ENCODE results near the gene GPR75.

GPR75 gene

GRCh38 chr2:53859206-53860181 is at the start of gene GPR75:
Gene GPR75 (minus strand): TSS chr2:53859967. CDS start chr2:53854756, 5,211 bp downstream.
- Histone ChIP-seq H3K27me3 (ENCODE audit: control insufficient read depth in 1 of 2, insufficient read depth in 2 of 2, low read length in 2 of 2) (no peaks in the 10 kb centered on the region), H3K4me3 (ENCODE audit: low read depth in 1 of 2, low read length in 2 of 2) (peak within 1 kb of the TSS; percentile 40 to 51), H3K36me3 (ENCODE audit: control insufficient read depth in 1 of 2, insufficient read depth in 2 of 2, low read length in 2 of 2) (peaks cover 5% of the 10 kb centered on the region in 2 donors), H3K27ac (ENCODE audit: low read depth, low read length) (no peak within 1 kb of the TSS), H3K9ac (ENCODE audit: low read depth in 1 of 2, low read length in 2 of 2) (no peak within 1 kb of the TSS), H3K4me1 (ENCODE audit: control insufficient read depth in 1 of 2, insufficient read depth in 2 of 2, low read length in 2 of 2) (no peaks in the 10 kb centered on the region), H3K9me3 (ENCODE audit: control insufficient read depth in 1 of 2, low read length in 2 of 2) (no peaks in the 10 kb centered on the region)

GRCh38 chr2:53907582-53907981 is 47.8 kb upstream of the GPR75 start:
- Histone ChIP-seq H3K9me3 (ENCODE audit: control insufficient read depth in 1 of 2, low read length in 2 of 2) (no peaks in the 10 kb centered on the region), H3K4me3 (ENCODE audit: low read depth in 1 of 2, low read length in 2 of 2) (no peak overlapping the region), H3K4me1 (ENCODE audit: control insufficient read depth in 1 of 2, insufficient read depth in 2 of 2, low read length in 2 of 2) (no peaks in the 10 kb centered on the region), H3K36me3 (ENCODE audit: control insufficient read depth in 1 of 2, insufficient read depth in 2 of 2, low read length in 2 of 2) (peaks cover 34 to 58% of the 10 kb centered on the region in 2 donors), H3K9ac (ENCODE audit: low read depth in 1 of 2, low read length in 2 of 2) (no peak overlapping the region), H3K27ac (ENCODE audit: low read depth, low read length) (no peak overlapping the region), H3K27me3 (ENCODE audit: control insufficient read depth in 1 of 2, insufficient read depth in 2 of 2, low read length in 2 of 2) (no peaks in the 10 kb centered on the region)

GRCh38 chr2:53905396-53905795 is 45.6 kb upstream of the GPR75 start:
- Histone ChIP-seq H3K4me3 (ENCODE audit: low read depth in 1 of 2, low read length in 2 of 2) (no peak overlapping the region), H3K27ac (ENCODE audit: low read depth, low read length) (no peak overlapping the region), H3K36me3 (ENCODE audit: control insufficient read depth in 1 of 2, insufficient read depth in 2 of 2, low read length in 2 of 2) (peaks cover 44 to 79% of the 10 kb centered on the region in 2 donors), H3K9ac (ENCODE audit: low read depth in 1 of 2, low read length in 2 of 2) (no peak overlapping the region), H3K4me1 (ENCODE audit: control insufficient read depth in 1 of 2, insufficient read depth in 2 of 2, low read length in 2 of 2) (no peaks in the 10 kb centered on the region), H3K27me3 (ENCODE audit: control insufficient read depth in 1 of 2, insufficient read depth in 2 of 2, low read length in 2 of 2) (no peaks in the 10 kb centered on the region), H3K9me3 (ENCODE audit: control insufficient read depth in 1 of 2, low read length in 2 of 2) (no peaks in the 10 kb centered on the region)

GRCh38 chr2:53903011-53903410 is 43.2 kb upstream of the GPR75 start:
- H3K27ac ChIP-seq (ENCODE audit: low read depth, low read length): no peak overlapping the region
- no peak overlapping the region for H3K9ac ChIP-seq (ENCODE audit: low read depth in 1 of 2, low read length in 2 of 2)
- no peaks in the 10 kb centered on the region for H3K4me1 ChIP-seq (ENCODE audit: control insufficient read depth in 1 of 2, insufficient read depth in 2 of 2, low read length in 2 of 2)
- H3K27me3 ChIP-seq (ENCODE audit: control insufficient read depth in 1 of 2, insufficient read depth in 2 of 2, low read length in 2 of 2): no peaks in the 10 kb centered on the region
- peaks cover 48 to 91% of the 10 kb centered on the region in 2 donors for H3K36me3 ChIP-seq (ENCODE audit: control insufficient read depth in 1 of 2, insufficient read depth in 2 of 2, low read length in 2 of 2)
- no peak overlapping the region for H3K4me3 ChIP-seq (ENCODE audit: low read depth in 1 of 2, low read length in 2 of 2)
- no peaks in the 10 kb centered on the region for H3K9me3 ChIP-seq (ENCODE audit: control insufficient read depth in 1 of 2, low read length in 2 of 2)

- Histone ChIP-seq H3K27me3 (ENCODE audit: control insufficient read depth in 1 of 2, insufficient read depth in 2 of 2, low read length in 2 of 2) (no peaks in the 10 kb centered on the region), H3K27ac (ENCODE audit: low read depth, low read length) (no peak overlapping the region), H3K9me3 (ENCODE audit: control insufficient read depth in 1 of 2, low read length in 2 of 2) (no peaks in the 10 kb centered on the region), H3K4me1 (ENCODE audit: control insufficient read depth in 1 of 2, insufficient read depth in 2 of 2, low read length in 2 of 2) (no peaks in the 10 kb centered on the region), H3K4me3 (ENCODE audit: low read depth in 1 of 2, low read length in 2 of 2) (no peak overlapping the region), H3K9ac (ENCODE audit: low read depth in 1 of 2, low read length in 2 of 2) (no peak overlapping the region), H3K36me3 (ENCODE audit: control insufficient read depth in 1 of 2, insufficient read depth in 2 of 2, low read length in 2 of 2) (peaks cover 33 to 84% of the 10 kb centered on the region in 2 donors)
These were observed 41.4 kb upstream of the GPR75 start for GRCh38 chr2:53901192-53901591.

GRCh38 chr2:53896864-53897263 is 37.1 kb upstream of the GPR75 start:
- Histone ChIP-seq H3K27ac (ENCODE audit: low read depth, low read length) (no peak overlapping the region), H3K9ac (ENCODE audit: low read depth in 1 of 2, low read length in 2 of 2) (no peak overlapping the region), H3K27me3 (ENCODE audit: control insufficient read depth in 1 of 2, insufficient read depth in 2 of 2, low read length in 2 of 2) (no peaks in the 10 kb centered on the region), H3K36me3 (ENCODE audit: control insufficient read depth in 1 of 2, insufficient read depth in 2 of 2, low read length in 2 of 2) (peaks cover 43 to 87% of the 10 kb centered on the region in 2 donors), H3K9me3 (ENCODE audit: control insufficient read depth in 1 of 2, low read length in 2 of 2) (no peaks in the 10 kb centered on the region), H3K4me1 (ENCODE audit: control insufficient read depth in 1 of 2, insufficient read depth in 2 of 2, low read length in 2 of 2) (no peaks in the 10 kb centered on the region), H3K4me3 (ENCODE audit: low read depth in 1 of 2, low read length in 2 of 2) (no peak overlapping the region)

- peaks cover 44 to 77% of the 10 kb centered on the region in 2 donors for H3K36me3 ChIP-seq (ENCODE audit: control insufficient read depth in 1 of 2, insufficient read depth in 2 of 2, low read length in 2 of 2)
These were observed 26.9 kb upstream of the GPR75 start for GRCh38 chr2:53886406-53887280.

GRCh38 chr2:53884883-53885282 is 25.1 kb upstream of the GPR75 start:
- peaks cover 43 to 72% of the 10 kb centered on the region in 2 donors for H3K36me3 ChIP-seq (ENCODE audit: control insufficient read depth in 1 of 2, insufficient read depth in 2 of 2, low read length in 2 of 2)
- H3K9ac ChIP-seq (ENCODE audit: low read depth in 1 of 2, low read length in 2 of 2): no peak overlapping the region
- H3K4me3 ChIP-seq (ENCODE audit: low read depth in 1 of 2, low read length in 2 of 2): no peak overlapping the region
- H3K4me1 ChIP-seq (ENCODE audit: control insufficient read depth in 1 of 2, insufficient read depth in 2 of 2, low read length in 2 of 2): no peaks in the 10 kb centered on the region
- no peaks in the 10 kb centered on the region for H3K9me3 ChIP-seq (ENCODE audit: control insufficient read depth in 1 of 2, low read length in 2 of 2)
- no peak overlapping the region for H3K27ac ChIP-seq (ENCODE audit: low read depth, low read length)
- H3K27me3 ChIP-seq (ENCODE audit: control insufficient read depth in 1 of 2, insufficient read depth in 2 of 2, low read length in 2 of 2): no peaks in the 10 kb centered on the region

More at GRCh38 chr2:53886406-53887280, 26.9 kb upstream of the GPR75 start:
- no peak overlapping the region for H3K4me3 ChIP-seq (ENCODE audit: low read depth in 1 of 2, low read length in 2 of 2)
- H3K27ac ChIP-seq (ENCODE audit: low read depth, low read length): no peak overlapping the region
- no peak overlapping the region for H3K9ac ChIP-seq (ENCODE audit: low read depth in 1 of 2, low read length in 2 of 2)
- no peaks in the 10 kb centered on the region for H3K27me3 ChIP-seq (ENCODE audit: control insufficient read depth in 1 of 2, insufficient read depth in 2 of 2, low read length in 2 of 2)
- no peaks in the 10 kb centered on the region for H3K9me3 ChIP-seq (ENCODE audit: control insufficient read depth in 1 of 2, low read length in 2 of 2)
- no peaks in the 10 kb centered on the region for H3K4me1 ChIP-seq (ENCODE audit: control insufficient read depth in 1 of 2, insufficient read depth in 2 of 2, low read length in 2 of 2)

- no peak overlapping the region for H3K27ac ChIP-seq (ENCODE audit: low read depth, low read length)
- no peaks in the 10 kb centered on the region for H3K27me3 ChIP-seq (ENCODE audit: control insufficient read depth in 1 of 2, insufficient read depth in 2 of 2, low read length in 2 of 2)
- no peak overlapping the region for H3K9ac ChIP-seq (ENCODE audit: low read depth in 1 of 2, low read length in 2 of 2)
- no peak overlapping the region for H3K4me3 ChIP-seq (ENCODE audit: low read depth in 1 of 2, low read length in 2 of 2)
- peaks cover 37 to 46% of the 10 kb centered on the region in 2 donors for H3K36me3 ChIP-seq (ENCODE audit: control insufficient read depth in 1 of 2, insufficient read depth in 2 of 2, low read length in 2 of 2)
- H3K9me3 ChIP-seq (ENCODE audit: control insufficient read depth in 1 of 2, low read length in 2 of 2): no peaks in the 10 kb centered on the region
- no peaks in the 10 kb centered on the region for H3K4me1 ChIP-seq (ENCODE audit: control insufficient read depth in 1 of 2, insufficient read depth in 2 of 2, low read length in 2 of 2)
These were observed 22.2 kb upstream of the GPR75 start for GRCh38 chr2:53881986-53882385.

GRCh38 chr2:53881360-53881759 is 21.6 kb upstream of the GPR75 start:
- Histone ChIP-seq H3K9ac (ENCODE audit: low read depth in 1 of 2, low read length in 2 of 2) (no peak overlapping the region), H3K4me3 (ENCODE audit: low read depth in 1 of 2, low read length in 2 of 2) (no peak overlapping the region), H3K9me3 (ENCODE audit: control insufficient read depth in 1 of 2, low read length in 2 of 2) (no peaks in the 10 kb centered on the region), H3K4me1 (ENCODE audit: control insufficient read depth in 1 of 2, insufficient read depth in 2 of 2, low read length in 2 of 2) (no peaks in the 10 kb centered on the region), H3K36me3 (ENCODE audit: control insufficient read depth in 1 of 2, insufficient read depth in 2 of 2, low read length in 2 of 2) (peaks cover 33 to 40% of the 10 kb centered on the region in 2 donors), H3K27ac (ENCODE audit: low read depth, low read length) (no peak overlapping the region), H3K27me3 (ENCODE audit: control insufficient read depth in 1 of 2, insufficient read depth in 2 of 2, low read length in 2 of 2) (no peaks in the 10 kb centered on the region)

All from duodenal mucosa (tissue), 2 donors.